NCI-H187 (cell line): ENCODE results near the gene XRCC3.

ENCODE experiments used
- DNase-seq, 2 experiments: peaks; one replicate each; lab custom pipeline; 2025; lab: John Stamatoyannopoulos, UW

The XRCC3 gene

DNA sequence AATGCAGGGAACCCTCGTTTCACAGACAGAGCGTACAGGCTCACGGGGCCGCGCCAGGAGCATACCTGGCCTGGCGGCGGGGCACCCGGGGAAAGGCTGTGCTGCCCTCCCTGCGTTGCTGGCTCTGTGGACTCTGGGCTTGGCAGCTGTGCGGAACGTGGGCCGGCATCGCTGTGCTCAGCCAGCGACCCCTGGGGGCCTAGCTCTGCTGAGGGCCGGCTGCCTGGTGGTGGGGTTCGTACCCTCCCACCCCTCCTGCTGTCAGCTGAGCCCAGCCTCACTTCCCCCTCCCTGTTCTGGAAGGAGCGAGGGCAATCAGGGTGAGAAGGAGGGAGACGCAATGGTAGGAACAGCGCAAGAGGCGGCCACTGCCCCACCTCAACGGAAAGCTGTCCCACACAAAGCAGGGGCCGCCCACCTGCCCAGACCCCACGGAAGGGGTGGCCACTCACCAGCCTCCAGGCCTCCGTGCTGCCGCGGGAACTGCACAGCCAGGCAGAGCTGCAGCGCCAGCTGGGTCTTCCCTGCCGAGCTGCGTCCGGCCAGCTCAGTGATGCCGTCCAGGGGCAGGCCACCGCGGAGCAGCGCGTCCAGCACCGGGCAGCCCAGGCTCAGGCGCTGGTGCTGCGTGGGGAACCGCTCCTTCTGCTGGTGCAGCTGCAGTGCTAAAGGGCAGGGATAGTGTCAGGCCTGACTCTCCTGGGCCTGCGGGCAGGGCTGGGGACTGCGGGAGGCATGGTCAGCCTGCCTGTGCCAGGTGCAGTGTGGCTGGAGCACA lies 8.5 kb downstream of the XRCC3 start:
- DNase-seq, result no peak

DNA sequence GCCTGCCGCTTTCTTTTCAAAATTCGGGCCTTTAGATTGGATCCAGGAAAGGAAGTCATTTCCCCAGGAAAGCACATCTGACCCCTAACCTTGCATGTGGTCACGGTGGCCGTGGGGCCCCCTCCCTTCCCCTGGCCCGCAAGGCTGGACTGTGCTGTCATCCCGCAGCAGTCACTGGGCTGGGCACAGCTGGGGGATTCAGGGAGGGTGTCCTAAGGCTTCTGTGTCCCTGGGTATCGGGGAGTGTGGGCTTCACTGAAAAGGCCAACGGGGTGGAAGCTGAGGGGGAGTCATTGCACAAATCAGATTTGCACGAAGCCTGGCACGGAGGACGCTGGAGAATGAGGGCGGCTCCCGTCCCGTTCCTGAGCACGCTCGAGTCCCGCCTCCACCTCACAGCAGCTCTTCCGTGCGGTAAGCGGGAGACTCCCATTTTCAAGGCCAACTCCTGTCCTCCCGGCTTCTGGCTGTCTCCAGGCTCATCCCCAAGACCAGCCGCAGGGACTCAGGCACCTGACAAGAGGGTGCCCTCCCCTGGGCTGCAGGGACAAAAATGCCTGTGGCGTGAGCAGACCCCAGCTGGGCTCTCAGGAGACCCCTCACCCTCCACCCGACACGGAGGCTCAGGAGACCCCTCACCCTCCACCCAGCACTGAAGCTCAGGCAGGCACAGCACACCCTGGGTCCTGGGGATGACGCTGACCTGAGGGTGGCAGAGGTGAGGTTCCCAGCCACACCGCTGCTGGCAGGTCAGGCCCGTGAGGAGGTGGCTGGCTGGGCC lies 9.6 kb downstream of the XRCC3 start:
- no peak for DNase-seq

DNA sequence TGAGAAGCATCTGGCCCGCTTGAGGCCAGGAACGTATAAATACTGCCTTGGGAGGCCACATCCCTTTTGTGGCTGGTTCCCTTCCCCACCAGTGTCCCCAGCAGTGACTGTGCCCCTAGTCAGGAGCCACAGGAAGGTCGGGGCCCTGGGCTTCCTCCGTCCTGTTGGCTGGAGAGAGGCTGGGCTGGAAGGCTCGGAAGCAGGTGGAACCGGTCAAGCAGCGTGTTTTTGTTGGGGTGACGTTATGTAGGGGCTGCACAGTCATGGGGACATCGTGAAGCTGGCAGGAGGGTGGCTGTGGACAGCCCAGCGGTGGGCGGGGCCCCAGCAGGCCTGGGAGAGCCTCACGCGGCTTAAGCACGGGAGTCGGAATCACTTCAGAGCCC lies 10.1 kb downstream of the XRCC3 start:
- DNase-seq, result no peak

DNA sequence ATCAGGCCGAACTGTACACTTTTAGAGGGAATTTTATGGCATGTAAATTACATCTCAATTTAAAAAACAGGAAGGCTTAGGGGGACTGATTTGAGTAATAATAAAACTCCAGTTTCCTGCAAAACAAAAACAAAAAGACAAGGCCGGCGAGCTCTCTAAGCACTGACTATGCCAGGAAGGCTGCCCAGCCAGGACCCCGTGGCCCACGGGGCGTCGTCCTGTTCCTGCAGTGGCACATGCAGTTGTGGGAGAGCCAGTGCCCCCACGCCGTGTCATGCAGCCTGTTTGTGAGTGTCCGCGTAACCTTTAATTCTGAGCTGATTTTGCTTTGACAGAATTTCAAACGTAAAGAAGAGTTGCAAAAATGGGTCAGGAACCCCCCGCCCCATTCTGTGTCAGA lies 10.5 kb downstream of the XRCC3 start:
- no peak for DNase-seq

DNA sequence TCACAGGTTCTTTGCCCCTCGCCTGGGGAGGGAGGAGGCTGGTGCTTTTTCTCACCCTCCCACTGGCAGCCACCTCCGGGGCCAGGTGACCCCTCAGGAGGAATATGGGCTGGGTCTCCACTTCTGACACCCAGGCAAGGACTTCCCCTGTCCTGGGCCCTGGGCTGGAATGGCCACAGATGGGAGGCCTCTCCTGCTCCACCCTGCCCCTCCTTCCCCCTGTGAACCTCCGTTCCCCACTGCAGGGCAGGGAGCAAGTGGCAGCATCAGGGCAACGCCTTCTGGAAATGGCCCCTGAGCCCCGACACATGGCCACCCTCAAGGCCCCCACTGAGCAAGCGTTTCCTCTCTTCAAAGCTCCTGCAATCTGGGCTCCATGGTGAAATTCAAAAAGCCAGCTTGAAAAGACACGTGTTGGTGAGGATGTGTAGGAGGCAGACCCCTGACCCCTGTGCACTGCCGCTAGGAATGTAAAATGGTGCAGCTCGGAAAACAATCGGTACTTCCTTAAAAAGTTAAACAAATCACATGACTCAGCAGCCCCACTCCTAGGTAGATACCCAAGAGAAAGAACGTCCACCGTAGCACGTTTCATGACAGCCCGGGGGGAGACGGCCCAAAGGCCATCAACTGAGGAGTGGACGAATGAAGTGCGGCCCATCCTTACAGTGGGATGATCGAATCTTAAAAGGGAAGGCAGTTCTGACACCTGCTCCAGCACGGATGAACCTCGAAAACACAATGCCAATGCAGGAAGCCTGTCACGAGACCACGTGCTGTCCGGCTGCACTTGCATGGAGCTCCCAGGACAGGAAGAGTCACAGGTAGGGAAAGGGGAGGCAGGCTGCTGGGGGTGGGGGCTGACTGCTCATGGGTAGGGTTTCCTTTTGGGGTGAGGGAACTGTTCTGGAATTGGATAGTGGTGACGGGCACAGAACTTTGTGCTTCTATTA lies 11.5 kb downstream of the XRCC3 start:
- no peak for DNase-seq

DNA sequence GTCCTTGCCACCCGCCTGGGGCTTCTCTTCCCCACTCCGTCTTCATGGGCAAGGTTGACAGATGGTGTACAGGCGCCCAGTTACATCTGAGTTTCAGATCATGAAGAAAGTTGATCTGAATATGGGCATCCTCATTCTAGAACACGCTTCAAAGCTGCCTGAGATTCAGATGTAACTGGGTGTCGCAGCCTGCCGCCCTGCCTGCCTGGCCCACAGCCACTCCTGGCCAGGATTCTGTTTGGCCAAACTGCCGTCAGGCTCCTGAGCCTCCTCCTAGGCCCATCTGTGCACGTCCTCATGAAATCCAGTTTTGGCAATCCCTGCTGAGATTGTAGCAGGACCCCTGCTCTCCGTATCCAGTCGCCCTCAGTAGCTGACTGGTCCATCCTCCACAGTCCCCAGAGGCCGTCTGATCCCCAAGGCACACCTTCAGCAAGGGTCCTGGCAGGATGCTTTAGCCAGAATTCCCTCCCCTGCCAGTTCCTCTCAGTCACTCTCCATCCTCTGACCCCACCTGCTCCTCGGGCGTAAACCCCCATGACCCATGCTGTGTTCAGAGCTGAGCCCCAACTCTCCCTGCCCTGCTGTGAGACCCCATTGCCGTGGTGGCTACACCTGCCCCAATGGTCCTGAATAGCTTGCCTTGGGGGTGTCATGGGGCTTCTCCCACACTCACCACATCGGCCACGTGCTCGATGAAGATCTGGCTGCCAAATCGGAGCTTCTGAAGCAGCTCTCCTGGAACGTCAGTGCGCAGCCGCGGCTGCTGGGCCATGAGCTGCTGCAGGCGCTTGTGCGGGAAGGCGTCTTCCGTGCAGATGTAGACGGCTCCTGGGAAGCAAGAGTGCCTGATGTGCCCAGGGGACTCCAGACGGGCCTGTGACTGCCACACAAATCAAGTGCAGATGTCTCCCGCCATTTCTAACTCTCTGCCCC lies 12.5 kb downstream of the XRCC3 start:
- no peak for DNase-seq

DNA sequence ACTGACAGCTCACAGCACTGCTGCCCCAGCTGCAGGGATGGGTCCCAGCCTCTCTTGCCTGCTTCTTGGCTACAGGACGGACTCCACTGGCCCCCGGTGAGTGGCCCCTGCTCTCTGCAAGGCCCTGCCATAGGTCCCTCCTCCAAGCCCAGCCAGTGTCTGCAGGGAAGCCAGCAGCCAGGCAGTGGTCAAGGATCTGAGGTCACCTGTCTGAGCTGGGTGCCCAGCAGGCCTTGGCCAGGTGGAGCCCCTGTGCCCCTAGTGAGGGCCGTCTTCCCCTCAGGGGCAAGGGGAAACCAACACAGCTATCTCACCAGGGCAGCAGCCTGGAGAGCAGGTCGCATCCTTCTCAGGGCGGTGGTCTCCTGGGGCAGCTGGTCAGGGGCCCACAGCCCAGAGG lies 13.2 kb downstream of the XRCC3 start:
- no peak for DNase-seq

DNA sequence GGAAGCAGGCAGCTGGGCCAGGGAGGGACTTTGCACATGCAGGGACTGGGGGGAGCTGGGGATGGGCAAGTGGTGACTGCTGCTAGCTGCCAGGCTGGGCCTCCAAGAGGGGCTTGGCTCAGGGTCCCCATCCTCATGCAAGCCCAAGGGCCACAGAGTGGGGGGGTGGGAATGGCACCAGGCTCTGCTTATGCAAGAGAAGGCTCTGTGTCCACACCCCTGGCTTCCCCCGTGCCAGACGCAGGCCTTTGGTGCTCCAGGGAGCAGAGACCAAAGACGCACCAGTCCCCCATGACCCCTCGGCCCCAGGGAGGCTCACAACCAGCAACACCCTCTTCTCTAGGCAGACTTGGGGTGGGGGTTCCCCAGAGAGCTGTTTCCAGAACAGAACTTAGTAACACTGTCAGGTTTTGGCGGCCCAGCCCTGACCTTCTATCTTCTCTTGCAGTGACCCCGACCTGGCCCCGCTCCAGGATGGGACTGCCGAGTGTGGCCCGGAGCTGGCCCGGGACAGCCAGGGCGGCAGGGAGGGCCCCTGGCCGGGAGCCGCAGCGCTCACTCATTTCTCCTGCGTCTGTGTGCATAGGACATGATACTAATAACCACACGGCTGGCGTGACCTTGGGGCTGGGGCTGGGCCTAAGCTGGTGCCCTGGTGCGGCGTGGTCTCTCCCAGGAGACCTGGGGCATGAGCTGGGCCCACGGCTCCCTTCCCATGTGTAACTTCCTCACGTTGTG lies 14.3 kb downstream of the XRCC3 start:
- no peak for DNase-seq

DNA sequence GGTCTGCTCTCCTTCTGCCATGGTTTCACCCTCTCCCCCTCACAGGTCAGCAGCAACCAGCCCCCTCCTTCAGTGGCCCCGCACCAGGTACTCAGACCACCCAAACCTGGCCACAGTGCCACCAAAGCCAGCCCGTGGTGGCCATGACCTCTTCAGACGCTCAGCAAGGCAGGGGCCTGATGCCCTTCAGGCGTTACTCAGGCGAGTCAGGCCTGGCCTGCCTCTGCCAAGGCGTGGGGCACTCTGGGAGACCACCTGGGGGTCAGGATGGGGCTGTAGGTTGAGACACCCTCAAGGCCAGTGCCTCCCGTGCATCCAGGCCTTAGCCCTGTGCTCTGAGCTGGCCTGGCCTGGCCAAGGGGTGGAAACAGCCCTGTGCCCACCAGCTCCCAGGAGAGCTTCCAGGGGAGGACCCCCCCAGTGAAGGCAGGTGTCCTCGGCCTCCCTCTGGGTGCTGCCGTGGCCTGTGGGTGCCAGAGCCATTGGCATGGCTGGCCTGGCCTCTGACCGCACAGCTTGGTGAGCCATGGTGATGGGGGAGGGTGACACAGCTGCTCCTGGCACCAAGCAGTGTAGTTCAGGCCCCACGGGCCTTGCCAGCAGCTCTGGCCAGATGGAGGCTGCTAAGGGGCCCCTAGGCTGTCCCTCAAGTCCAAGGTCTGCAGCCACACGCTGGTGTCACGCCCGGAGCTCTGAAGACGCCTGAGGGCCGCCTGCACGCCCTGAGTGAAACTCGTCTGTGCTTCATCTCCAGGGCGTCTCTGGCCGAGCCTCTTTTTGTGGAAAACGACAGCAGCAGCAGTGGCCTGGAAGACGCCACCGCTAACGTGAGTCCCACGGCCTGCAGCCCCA lies 15.1 kb downstream of the XRCC3 start:
- DNase-seq, result no peak

DNA sequence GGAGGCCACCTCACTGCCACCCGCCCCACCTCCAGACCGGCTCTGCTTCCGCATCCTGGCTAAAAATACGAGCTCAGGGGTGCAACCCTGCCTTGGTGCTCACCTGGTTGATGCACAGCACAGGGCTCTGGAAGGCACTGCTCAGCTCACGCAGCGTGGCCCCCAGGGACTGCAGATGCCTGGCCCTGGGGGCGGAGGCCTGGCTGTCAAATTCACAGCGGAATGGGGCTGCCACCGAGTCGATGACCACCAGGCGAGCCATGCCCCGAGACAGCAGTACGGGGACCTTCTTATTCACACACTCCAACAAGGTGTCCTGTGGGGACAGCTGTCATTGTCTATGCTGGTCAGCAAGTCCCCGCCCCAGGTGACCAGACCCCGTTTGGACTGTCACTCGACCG lies 16.0 kb downstream of the XRCC3 start:
- no peak for DNase-seq

DNA sequence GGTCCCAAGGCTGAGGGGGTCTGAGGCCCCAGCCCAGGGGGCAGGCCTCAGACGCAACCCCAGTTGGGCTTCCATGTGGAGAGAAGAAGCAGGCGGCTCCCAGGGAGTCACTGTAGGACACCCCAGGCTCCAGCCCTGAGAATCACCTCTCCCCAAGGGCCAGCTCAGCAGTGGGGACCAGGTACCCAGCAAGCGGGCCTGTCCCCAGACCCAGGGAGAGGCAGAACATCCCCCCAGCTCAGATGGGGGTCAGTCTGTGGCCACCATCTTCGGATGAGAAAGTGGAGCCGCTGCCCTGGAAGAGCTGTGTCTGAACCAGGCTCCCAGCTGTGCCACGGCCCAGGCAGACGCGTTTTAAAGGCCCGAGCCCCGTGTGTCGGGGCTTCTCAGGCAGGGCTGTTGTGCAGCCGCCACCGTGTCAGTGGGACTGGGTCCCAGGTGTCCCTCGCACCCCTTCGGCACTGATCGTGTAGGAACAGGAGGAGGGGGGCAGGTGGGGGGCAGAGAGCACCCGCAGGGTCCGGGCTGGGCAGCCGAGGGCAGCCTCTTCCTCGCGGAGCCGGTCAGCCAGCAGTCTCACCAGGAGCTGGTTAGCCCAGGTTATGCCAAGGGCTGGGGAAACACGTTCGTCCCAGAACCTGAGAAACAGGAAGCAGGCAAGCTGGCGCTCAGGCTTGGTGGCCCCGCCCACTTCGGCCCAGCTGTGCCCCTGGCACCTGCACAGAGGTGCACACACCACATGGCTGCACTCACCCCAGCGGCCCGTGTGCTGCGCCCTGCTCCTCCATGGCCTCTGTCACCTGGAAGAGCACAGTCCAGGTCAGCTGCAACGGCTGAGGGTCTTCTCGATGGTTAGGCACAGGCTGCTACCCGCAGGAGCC lies 16.6 kb downstream of the XRCC3 start:
- no peak for DNase-seq

DNA sequence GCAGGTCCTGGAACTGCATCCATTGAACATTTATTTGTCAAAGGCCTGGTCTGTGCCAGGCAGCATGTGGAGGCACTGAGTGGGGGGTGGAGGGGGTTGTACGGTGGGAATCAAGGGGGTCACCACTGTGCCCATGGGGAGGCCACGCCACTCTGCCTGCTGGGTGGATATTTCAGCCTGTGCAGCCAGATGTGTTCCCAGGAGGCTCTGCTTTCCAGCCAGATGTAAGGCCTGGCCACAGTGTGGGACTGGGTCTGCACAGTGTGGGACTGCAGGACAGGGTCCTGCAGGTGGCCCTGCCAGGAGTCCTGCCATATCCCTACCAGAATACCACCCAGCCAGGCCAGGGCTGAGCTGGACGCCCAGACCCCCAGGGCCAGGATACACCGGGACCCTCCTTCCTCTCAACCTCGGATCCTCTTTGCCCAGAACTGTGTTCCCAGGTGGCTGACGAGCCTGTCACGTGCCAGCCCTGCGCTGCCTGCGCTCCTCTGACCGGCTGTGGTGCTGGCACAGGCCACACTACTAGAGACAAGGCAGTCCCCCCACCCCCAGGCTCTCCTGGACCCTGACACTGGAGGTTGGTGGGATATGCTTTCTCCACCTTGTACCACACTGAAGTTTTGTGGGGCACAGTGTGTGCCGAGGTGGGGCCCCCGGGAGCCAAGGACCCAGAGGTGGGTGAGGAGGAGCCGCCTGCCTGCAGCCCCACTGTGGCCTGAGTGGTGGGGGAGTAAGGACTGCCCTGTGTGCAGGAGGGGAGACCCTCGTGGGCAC lies 17.5 kb downstream of the XRCC3 start:
- DNase-seq, result no peak

DNA sequence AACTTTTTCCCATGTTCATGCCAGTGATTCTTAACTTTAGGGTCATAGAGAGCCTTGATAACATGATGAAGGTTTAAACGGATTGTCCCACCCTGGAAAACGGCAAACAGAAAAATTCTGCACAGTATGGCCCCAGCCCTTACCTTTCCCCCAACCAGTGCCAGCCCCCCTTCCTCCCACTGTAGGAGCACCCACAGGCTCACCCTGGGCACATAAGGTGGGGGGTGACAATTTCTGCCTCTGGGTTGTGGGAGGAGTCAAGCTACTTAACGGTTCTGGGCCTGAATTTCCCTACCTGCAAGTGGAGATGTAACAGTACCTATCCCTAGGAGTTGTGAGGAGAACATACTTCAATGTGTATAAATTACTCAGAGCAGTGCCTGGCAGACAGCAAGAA lies 18.0 kb downstream of the XRCC3 start:
- DNase-seq, result no peak

DNA sequence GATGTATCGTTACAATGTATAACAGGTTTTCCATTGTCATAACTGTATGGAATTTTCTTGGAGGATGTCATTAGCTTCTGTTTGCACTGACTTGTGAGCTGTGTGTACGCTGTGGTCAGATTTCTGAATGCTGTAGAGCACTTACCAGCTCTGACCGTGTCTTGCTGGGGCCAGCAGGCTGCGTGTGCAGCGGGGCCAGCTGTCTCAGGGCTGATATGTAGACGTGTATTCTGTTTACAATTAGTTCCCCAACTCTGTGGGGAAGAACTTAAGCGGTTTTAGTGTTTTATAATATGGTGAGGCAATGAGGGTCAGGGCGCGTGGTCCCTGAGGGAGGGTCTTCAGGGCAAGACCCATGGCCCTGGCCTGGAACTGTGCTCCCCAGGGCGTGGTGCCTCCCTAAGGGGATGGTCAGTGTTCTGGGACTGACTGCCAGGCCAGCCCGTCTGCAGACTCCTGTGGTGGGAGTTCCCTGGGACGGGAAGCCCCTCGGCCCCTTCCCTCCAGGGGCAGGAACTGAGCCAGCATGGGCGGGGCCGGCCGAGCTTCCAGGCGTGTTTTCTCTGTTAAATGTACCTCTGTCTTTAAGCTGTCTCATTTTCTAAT lies 18.7 kb downstream of the XRCC3 start:
- no peak for DNase-seq

DNA sequence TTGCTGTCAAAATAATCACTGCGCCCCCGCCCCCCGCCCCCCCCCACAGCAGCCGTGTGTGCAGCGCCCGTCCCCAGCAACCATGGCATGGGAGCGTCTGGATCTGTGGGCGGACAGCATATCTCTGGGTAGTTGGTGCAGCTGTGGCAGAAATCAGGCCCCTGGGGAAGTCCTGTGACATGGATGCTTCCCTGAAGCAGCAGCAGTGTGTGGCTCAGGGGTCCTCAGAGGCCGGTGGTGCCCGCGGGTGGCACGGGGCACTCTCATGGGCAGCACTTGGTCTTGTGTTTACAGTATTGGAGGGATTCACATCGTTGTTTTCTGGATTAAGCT lies 19.2 kb downstream of the XRCC3 start:
- no peak for DNase-seq

DNA sequence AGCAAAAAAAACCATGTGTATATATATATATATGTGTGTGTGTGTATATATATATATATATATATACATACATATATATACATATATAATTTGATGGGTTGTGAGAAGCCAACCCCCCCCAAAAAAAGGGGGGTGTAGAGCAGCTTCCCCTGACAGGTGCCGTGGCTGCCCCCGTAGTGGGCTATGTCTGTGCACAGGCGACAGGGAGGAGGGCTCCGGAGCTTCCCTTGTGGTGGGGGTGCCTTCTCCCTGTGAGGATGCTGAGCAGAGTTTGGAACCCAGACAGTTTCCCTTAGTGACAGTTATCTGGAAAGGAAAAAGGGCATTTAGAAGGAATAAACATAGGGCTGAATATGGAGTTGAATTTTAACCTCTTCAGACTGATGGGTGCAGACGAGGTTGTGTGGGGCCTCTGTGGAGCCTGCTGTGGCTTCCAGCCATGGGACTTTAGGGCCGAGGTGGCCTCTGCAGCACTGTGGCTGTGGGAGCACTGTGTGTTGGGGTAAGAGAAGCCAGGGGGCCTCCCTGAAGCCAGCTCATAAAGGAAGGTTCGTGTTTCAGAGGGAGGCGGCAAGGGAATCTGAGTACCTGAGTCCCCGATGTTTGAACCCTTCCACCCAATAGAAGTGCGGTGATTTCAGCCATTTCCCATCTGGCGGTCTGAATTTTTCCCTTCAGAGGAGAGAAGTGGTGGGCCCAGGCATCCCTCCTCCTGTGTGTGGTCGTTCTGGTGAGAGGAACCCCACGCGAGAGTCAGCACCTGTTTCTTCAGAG lies 19.8 kb downstream of the XRCC3 start:
- no peak for DNase-seq

DNA sequence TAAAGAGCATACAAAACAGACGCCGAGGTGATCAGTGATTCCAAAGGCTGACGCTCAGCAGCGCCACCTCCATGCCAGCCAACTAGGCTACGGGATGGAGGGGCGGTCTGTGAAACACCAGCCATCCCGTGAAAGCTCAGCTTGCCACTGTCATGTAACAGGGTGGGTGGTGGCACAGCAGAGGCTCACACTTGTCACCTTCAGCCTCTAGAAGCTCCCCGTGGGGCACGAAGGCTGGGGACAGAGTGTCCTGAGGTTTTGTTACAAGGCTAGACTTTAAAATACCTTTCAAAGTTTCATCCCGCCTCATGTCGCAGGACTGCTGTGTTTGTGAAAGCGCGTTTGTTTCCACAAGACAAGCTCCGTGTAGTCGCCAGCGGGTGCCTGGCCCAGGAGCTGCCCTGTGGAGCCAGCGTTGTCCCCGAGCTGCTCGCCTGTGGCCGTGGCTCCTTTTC lies 20.7 kb downstream of the XRCC3 start:
- DNase-seq, result no peak
